ENCODE data around the gene FMN2.

The FMN2 gene

DNA sequence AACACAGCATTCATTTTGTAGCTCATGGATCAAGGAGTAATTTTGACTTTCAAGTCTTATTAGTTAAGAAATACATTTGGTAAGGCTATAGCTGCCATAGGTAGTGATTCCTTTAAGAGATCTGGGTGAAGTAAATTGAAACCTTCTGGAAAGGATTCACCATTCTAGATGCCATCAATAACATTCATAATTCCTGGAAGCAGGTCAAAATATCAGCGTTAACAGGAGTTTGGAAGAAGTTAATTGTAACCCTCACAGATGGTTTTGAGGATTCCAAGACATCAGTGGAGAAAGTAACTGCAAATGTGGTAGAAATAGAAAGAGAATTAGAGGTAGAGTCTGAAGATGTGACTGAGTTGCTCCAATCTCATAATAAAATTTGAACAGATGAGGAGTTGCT is 303.7 kb downstream of the FMN2 start:
- H3K27me3 ChIP-seq (ENCODE audit: low read depth, low read length), result no peaks in the 10 kb centered on the region
- no peak overlapping the region for H2AFZ ChIP-seq (ENCODE audit: low read depth, low read length)
- H3K4me3 ChIP-seq (ENCODE audit: low read length), result no peak overlapping the region
- TF ChIP-seq, protein P1, sequence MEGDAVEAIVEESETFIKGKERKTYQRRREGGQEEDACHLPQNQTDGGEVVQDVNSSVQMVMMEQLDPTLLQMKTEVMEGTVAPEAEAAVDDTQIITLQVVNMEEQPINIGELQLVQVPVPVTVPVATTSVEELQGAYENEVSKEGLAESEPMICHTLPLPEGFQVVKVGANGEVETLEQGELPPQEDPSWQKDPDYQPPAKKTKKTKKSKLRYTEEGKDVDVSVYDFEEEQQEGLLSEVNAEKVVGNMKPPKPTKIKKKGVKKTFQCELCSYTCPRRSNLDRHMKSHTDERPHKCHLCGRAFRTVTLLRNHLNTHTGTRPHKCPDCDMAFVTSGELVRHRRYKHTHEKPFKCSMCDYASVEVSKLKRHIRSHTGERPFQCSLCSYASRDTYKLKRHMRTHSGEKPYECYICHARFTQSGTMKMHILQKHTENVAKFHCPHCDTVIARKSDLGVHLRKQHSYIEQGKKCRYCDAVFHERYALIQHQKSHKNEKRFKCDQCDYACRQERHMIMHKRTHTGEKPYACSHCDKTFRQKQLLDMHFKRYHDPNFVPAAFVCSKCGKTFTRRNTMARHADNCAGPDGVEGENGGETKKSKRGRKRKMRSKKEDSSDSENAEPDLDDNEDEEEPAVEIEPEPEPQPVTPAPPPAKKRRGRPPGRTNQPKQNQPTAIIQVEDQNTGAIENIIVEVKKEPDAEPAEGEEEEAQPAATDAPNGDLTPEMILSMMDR (IDR thresholded peaks at IDR 0.05; ENCODE audit: low read depth, low read length), result no peak
- no peak for TF ChIP-seq EZH2phosphoT487 (IDR thresholded peaks at IDR 0.05; ENCODE audit: low read depth)
- no peak overlapping the region for H3K4me2 ChIP-seq (ENCODE audit: low read length)
- no peak overlapping the region for H3K27ac ChIP-seq (ENCODE audit: low read length)
- H4K20me1 ChIP-seq (ENCODE audit: insufficient read depth, low read length), result no peaks in the 10 kb centered on the region
- no peak overlapping the region for H3K9ac ChIP-seq (ENCODE audit: low read length)
- H3K9me3 ChIP-seq (ENCODE audit: insufficient read depth, low read length), result no peaks in the 10 kb centered on the region
- H3K79me2 ChIP-seq (ENCODE audit: low read length), result no peaks in the 10 kb centered on the region
- H3K36me3 ChIP-seq (replicated peaks; ENCODE audit: low read depth, low read length), result no peaks in the 10 kb centered on the region
- H3K4me1 ChIP-seq (ENCODE audit: low read length), result no peaks in the 10 kb centered on the region

DNA sequence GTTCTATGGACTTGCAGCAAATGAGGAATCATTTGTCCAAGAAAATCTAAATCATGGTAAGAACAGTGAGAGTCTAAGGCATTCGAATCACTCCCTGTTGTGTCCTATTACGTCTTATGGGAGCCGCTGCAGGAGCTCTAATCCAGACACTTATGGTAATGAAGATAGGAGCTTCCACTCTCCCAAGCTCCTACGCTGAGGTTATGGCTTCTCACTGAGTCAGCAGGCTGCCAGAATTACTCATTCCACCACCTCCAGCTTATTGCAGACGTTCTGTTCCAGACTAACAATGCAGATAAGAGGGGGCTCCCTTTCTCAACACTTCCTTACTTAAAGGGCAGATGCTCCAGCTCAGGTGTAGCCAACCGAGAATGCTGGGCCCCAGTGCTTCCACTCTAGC is 307.7 kb downstream of the FMN2 start:
- H3K9ac ChIP-seq (ENCODE audit: low read length), result no peak overlapping the region

DNA sequence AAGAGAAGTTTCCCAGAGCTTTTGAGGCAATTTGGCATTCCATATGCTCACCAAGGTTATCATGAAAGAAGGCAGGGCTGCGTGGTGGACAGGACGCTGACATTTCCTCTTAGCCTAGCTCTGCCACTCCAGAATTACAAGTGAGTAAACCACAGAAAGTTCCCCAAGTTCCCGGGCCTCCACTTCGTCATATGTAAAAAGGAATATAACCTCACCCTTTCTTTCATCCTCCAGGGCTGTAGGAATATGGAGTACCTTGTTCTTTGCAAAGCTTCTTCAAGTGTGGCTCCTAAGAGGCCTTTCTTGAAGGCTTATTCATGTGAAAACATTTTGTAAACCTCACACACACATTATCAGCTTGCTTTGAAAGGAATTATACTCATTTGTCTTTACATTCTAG is 310.0 kb downstream of the FMN2 start:
- H2AFZ ChIP-seq (ENCODE audit: low read depth, low read length), result no peak overlapping the region
- no peak overlapping the region for H3K9ac ChIP-seq (ENCODE audit: low read length)
- no peaks in the 10 kb centered on the region for H3K36me3 ChIP-seq (replicated peaks; ENCODE audit: low read depth, low read length)
- H3K27ac ChIP-seq (ENCODE audit: low read length), result no peak overlapping the region
- no peak for TF ChIP-seq EZH2phosphoT487 (IDR thresholded peaks at IDR 0.05; ENCODE audit: low read depth)
- TF ChIP-seq, protein P1 (IDR thresholded peaks at IDR 0.05; ENCODE audit: low read depth, low read length), result no peak
- H3K79me2 ChIP-seq (ENCODE audit: low read length), result no peaks in the 10 kb centered on the region
- no peaks in the 10 kb centered on the region for H4K20me1 ChIP-seq (ENCODE audit: insufficient read depth, low read length)
- no peak overlapping the region for H3K4me2 ChIP-seq (ENCODE audit: low read length)
- no peaks in the 10 kb centered on the region for H3K27me3 ChIP-seq (ENCODE audit: low read depth, low read length)
- H3K4me1 ChIP-seq (ENCODE audit: low read length), result no peaks in the 10 kb centered on the region
- H3K4me3 ChIP-seq (ENCODE audit: low read length), result no peak overlapping the region
- H3K9me3 ChIP-seq (ENCODE audit: insufficient read depth, low read length), result no peaks in the 10 kb centered on the region

More for the DNA sequence above, 307.7 kb downstream of the FMN2 start:
- H3K36me3 ChIP-seq (replicated peaks; ENCODE audit: low read depth, low read length), result no peaks in the 10 kb centered on the region
- H4K20me1 ChIP-seq (ENCODE audit: insufficient read depth, low read length), result no peaks in the 10 kb centered on the region
- H3K4me2 ChIP-seq (ENCODE audit: low read length), result no peak overlapping the region
- H3K9me3 ChIP-seq (ENCODE audit: insufficient read depth, low read length), result no peaks in the 10 kb centered on the region
- H3K27ac ChIP-seq (ENCODE audit: low read length), result no peak overlapping the region
- no peaks in the 10 kb centered on the region for H3K27me3 ChIP-seq (ENCODE audit: low read depth, low read length)
- H3K4me3 ChIP-seq (ENCODE audit: low read length), result no peak overlapping the region
- TF ChIP-seq, protein P1 (IDR thresholded peaks at IDR 0.05; ENCODE audit: low read depth, low read length), result no peak
- TF ChIP-seq EZH2phosphoT487 (IDR thresholded peaks at IDR 0.05; ENCODE audit: low read depth), result no peak
- no peaks in the 10 kb centered on the region for H3K79me2 ChIP-seq (ENCODE audit: low read length)
- no peak overlapping the region for H2AFZ ChIP-seq (ENCODE audit: low read depth, low read length)
- no peaks in the 10 kb centered on the region for H3K4me1 ChIP-seq (ENCODE audit: low read length)

DNA sequence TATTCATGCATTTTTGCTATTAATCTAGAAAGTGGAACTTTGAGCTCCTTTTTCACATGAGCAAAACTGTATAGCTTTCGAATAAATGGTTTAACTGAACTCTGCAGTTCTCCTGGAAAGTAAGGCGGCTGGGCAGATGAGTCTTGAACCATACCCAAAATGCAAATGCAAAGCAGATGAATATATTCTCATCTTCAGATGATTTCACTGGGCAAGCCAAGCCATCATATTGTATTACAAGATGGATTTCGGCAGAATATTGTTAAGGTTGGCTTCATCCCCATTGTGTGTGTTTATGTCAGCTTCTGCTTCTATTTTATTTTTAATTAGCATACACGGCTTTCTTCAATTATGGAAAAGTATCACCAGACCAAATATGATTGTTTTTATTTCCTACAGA is 310.6 kb downstream of the FMN2 start:
- Histone ChIP-seq H3K4me3 (ENCODE audit: low read length) (no peak overlapping the region), H4K20me1 (ENCODE audit: insufficient read depth, low read length) (no peaks in the 10 kb centered on the region), H3K79me2 (ENCODE audit: low read length) (no peaks in the 10 kb centered on the region), H3K9me3 (ENCODE audit: insufficient read depth, low read length) (no peaks in the 10 kb centered on the region), H3K27me3 (ENCODE audit: low read depth, low read length) (no peaks in the 10 kb centered on the region), H2AFZ (ENCODE audit: low read depth, low read length) (no peak overlapping the region), H3K4me2 (ENCODE audit: low read length) (no peak overlapping the region), H3K9ac (ENCODE audit: low read length) (no peak overlapping the region), H3K36me3 (replicated peaks; ENCODE audit: low read depth, low read length) (no peaks in the 10 kb centered on the region), H3K4me1 (ENCODE audit: low read length) (no peaks in the 10 kb centered on the region), H3K27ac (ENCODE audit: low read length) (no peak overlapping the region)
- TF ChIP-seq, protein P1 (IDR thresholded peaks at IDR 0.05; ENCODE audit: low read depth, low read length), result no peak
- TF ChIP-seq EZH2phosphoT487 (IDR thresholded peaks at IDR 0.05; ENCODE audit: low read depth), result no peak
